Epithelial cell of prostate (primary cell): ENCODE results near the gene RNF141.

ENCODE experiments used
- DNase-seq: peaks from one replicate; pipeline ENCODE4 v3.0.0-alpha.2; 2011; ENCODE audit warnings: low read depth, low spot score
- H3K27ac ChIP-seq: fragments of 450-650 bp; 2 replicates; pipeline ENCODE4 v1.5.1; 2017; ENCODE audit warnings: mild to moderate bottlenecking

Gene RNF141, protein sequence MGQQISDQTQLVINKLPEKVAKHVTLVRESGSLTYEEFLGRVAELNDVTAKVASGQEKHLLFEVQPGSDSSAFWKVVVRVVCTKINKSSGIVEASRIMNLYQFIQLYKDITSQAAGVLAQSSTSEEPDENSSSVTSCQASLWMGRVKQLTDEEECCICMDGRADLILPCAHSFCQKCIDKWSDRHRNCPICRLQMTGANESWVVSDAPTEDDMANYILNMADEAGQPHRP

DNA sequence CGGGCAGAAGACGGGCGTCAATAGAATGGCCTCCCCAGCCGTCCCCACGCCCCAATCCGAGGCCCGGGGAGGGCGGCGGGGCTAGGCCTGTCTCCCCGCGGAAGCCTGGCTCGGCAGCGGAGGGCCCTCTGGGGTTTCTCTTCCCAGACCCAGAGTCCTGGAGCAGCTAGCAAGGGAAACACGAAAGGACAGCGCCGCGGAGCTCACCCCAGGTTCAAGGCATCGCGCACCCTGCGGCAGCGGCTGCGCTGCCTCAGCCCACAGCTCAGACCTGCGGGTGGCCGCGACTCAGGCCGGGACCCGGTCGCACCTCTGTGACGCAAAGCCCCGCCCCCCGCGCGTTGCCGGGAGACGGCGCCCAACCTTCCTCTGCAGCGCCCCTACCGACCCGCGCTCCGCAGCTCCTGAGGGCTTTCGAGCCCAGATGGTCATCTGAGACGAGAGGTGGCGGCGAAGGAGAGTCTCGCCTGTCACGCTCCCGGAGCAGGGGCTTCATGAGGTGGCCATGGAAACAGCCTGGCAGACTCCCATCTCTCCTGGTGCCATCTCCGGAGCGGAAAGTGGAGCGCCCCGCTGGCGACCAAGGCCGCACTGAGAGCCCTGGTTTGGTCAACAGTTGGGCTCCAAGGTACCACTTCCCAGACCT lies at the start of gene RNF141:
Gene RNF141, minus strand, starts transcription at position 273 of the 646 bp plus-strand sequence. CDS start 7,029 bp downstream, outside the sequence.
- DNase-seq: peak; percentile 48
- H3K27ac ChIP-seq: peak within 1 kb of the TSS; percentile 84

DNA sequence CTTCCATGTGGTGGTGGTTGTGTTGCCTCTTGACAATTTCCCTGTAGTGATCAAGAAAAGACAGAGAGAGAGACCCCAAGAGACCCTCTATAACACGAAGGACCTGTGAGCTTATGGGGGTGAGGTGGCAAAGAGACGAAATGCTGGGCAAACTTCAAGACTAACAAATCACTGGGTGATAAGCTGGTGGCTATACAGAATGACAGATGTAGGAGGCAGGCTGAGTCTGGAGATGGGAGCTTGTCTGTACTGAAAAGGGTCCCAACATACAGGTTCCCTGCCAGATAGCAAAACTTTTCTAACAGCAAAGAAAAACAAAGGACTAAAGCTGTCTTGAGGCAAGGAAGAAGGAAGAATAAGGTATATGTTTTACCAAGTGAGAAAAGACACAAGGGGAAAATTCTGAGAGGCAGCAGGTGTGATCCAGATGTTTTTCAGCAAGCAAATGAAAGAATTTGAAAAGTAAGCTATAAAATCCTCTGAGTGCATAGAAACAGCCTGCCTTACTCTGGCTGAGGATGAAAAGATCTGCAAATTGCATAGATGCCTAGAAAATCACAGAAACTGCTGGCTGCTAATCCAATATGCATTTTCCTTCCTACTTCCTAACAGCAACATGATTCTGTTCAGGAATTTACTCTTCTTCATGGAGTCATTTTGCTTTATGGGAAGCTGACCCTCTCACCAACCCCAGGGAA lies 49.4 kb upstream of the RNF141 start:
- no peak for DNase-seq
- peak overlapping the region; percentile 100 for H3K27ac ChIP-seq

DNA sequence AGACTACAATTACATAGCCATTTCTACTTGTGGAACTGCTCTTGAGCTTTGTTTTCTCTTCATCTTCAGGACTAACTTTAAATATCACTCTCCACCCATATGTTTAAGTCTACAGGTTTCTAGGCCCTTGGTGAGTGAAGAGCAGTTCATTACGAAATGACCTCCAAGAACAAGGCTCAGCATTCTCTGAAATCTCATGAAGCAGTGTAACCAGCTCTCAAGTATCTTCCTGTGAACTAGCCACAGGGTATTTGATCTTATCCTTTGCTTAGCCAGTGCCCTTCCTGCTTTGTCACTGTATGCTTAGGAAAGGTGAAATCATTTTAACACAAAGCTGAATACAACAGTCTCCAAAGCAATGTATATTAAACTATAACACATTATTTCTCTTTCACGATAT lies 47.9 kb upstream of the RNF141 start:
- DNase-seq: peak; percentile 58
- H3K27ac ChIP-seq: peak overlapping the region; percentile 100

DNA sequence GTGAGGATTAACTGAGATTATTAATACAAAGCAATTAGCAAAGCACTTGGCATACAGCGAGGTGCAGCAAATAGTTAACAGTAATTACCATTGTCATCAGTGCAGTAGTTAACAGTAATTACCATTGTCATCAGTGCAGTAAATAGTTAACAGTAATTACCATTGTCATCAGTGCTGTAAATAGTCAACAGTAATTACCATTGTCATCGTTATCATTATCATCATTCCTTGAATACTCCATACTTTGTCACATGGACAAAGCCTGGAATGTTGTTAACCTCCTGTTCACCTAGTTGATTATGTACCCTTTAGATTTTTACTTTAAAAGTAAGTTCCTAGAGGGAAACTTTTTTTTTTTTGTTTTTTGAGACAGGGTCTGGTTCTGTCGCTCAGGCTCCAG lies 47.0 kb upstream of the RNF141 start:
- H3K27ac ChIP-seq: peak overlapping the region; percentile 100
- DNase-seq: no peak

DNA sequence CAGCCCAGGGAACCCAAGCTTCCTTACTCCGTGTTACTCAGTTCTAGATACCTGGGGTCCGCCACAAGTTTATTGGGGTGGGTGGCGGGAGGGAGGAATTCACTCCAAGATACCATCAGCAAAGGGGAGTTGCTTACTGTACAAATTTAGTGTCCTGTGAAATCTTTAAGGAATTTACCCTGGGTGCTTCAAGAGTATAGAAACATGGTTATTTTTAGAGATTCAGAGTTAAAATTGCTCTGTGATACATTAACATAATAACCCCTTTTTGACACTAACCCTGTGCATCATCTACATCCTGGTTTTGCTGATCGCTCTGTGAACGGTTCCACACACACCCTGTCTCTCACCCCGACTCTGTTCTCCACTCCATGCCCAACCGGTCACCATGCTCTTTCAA lies 46.4 kb upstream of the RNF141 start:
- DNase-seq: no peak
- H3K27ac ChIP-seq: peak overlapping the region; percentile 100

DNA sequence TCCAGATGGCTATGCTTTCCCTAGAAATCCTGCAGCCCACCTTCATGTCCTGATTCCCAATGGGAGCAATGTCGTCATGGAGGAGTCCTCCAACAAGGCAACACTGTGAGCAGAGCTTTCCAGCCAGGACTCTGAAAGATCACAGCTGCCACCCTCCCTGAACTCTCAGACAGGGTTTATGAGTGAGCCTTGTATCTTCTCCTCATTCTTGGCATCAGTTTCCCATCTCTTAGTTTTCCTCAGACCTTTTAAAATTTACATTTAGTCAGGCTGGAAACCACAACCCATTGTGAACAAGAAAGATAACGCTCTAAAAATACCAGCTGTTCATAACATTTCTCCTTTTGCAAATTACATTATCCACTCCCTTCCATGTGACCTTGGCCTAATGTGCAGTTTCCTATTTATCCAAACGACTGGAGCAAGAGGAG lies 43.1 kb upstream of the RNF141 start:
- H3K27ac ChIP-seq: no peak overlapping the region
- DNase-seq: no peak

GRCh38 chr11:10581481-10582019 lies 40.6 kb upstream of the RNF141 start:
- no peak overlapping the region for H3K27ac ChIP-seq
- no peak for DNase-seq

DNA sequence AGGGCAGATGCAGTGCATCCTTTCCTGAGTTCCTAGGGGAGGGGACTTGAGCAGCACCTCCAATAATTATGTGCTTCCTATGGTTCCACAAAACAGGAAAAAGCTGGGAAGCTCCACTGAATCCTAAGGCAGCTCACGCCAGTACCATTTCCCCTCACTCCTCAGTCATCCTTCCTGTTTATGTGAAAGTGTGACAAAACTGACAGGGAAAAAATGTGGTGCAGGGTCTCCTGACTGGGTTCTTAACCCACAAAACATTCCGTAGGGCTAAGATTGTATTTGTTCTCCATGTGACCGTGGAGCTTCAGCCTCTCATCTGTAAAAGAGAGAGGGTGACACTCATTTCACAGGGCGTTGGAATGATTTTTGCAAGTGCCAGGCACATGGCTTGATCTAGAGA lies 39.6 kb upstream of the RNF141 start:
- H3K27ac ChIP-seq: no peak overlapping the region
- DNase-seq: no peak

GRCh38 chr11:10579700-10580099 lies 38.7 kb upstream of the RNF141 start:
- no peak overlapping the region for H3K27ac ChIP-seq

GRCh38 chr11:10576035-10576398 lies 35.0 kb upstream of the RNF141 start:
- H3K27ac ChIP-seq: no peak overlapping the region
- no peak for DNase-seq

More at GRCh38 chr11:10579700-10580099, 38.7 kb upstream of the RNF141 start:
- no peak for DNase-seq

DNA sequence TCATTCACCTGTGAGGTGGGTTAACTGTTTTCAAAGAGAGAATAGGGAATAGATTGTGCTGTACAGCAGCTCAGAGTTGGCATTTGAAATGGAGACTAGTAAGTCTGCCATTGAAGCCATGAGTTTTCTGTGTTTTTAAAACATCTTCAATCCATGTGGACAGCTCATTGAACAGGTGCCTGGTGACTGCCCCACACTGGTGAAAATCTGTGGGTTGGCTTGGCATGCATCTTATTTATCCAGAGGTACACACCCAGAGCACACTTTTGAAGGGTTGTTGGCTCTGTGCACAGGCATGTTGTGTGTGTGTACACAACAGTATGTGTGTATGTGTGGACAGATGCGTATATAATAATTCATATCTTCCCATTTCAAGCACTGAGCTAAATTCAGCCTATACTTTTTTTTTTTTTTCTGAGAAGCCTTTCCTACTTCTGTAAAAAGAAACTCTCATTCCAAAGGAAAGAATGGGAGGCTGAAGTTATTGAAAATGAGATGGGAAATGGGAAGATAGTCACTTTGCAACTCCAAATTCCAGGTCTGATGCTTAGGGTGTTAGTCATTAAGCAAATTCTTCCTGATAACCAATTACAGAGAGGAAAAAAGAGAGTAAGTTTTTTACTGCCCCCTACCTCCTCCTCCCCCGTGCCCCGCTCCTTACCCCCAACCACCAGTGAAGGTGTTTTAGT lies 34.5 kb upstream of the RNF141 start:
- DNase-seq: no peak
- no peak overlapping the region for H3K27ac ChIP-seq

GRCh38 chr11:10573556-10573955 lies 32.6 kb upstream of the RNF141 start:
- DNase-seq: no peak
- no peak overlapping the region for H3K27ac ChIP-seq

- no peak for DNase-seq
- no peak overlapping the region for H3K27ac ChIP-seq
Measured at GRCh38 chr11:10573028-10573427, 32.0 kb upstream of the RNF141 start.

- H3K27ac ChIP-seq: no peak overlapping the region
- DNase-seq: no peak
Measured at GRCh38 chr11:10572533-10572932, 31.5 kb upstream of the RNF141 start.

GRCh38 chr11:10568486-10568941 lies 27.5 kb upstream of the RNF141 start, which contains the start of gene LYVE1:
TSS of gene LYVE1 (minus strand) at chr11:10568665. CDS start at chr11:10568532, 133 bp downstream.
- DNase-seq: no peak
- H3K27ac ChIP-seq: no peak within 1 kb of the TSS

DNA sequence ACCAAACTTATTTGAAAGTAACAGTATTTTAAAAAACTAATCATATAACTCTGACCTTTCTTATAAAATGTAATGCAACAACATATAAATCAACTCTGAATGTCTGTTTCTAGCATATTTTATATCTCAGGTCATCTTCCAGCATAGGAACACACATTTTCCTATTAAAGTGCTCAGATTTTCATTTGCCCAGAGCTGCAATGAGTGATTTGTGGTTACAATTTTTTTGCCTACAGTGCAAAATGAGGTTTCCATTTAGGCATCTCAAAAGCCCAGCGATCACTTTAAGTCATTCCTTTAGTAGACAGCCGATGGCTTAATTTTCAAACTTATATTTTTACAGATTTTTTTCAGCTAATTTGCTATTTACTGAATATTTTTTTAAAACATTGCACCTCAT lies 26.5 kb upstream of the RNF141 start:
- H3K27ac ChIP-seq: no peak overlapping the region
- DNase-seq: no peak

- no peak for DNase-seq
- H3K27ac ChIP-seq: no peak overlapping the region
Measured at GRCh38 chr11:10566257-10566957, 25.4 kb upstream of the RNF141 start.

DNA sequence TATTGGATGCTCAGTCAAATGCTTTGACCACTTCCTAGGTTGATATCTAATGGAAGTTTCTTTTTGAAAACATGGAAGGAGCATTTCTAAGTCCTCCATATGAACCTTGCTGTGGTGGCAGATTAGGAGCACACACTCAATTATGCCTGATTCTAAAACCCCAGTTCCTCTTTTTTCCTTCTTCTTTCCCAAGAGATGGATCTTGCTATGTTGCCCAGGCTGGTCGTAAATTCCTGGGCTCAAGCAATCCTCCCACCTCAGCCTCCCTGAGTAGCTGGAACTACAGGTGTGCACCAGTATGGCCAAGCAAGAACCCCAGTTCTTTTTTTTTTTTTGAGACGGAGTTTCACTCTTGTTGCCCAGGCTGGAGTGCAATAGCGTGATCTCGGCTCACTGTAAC lies 24.5 kb upstream of the RNF141 start:
- no peak overlapping the region for H3K27ac ChIP-seq
- DNase-seq: no peak

GRCh38 chr11:10564696-10565318 lies 23.8 kb upstream of the RNF141 start:
- DNase-seq: no peak
- no peak overlapping the region for H3K27ac ChIP-seq
